Bronchial epithelial cell (primary cell): ENCODE data around the gene OSBPL1A. TPM values are rescaled to one million over a fixed set of nuclear protein-coding genes. Genes with fewer than 3 reads are reported as not detected.
A peak's percentile ranks its signal among the peaks of the same experiment; 100 is the strongest.

Experiments
- DNase-seq: peaks from one replicate; pipeline ENCODE4 v3.0.0-alpha.2; 2010; ENCODE audit warnings: low read depth
- FAIRE-seq: peaks from 2 replicates; lab custom pipeline; 2011; peaks lifted over from hg19 to GRCh38; lab: Jason Lieb, UNC
- H3K27me3 ChIP-seq: 2 replicates; pipeline ENCODE4 v1.5.1; 2011; ENCODE audit warnings: low read length; ENCODE audit not compliant: control insufficient read depth, insufficient read depth
- H3K36me3 ChIP-seq: 2 replicates; pipeline ENCODE4 v1.5.1; 2011; ENCODE audit warnings: low read length; ENCODE audit not compliant: control insufficient read depth, insufficient read depth
- H3K4me3 ChIP-seq: 2 replicates; pipeline ENCODE4 v1.5.1; 2011; ENCODE audit warnings: mild to moderate bottlenecking, low read depth, low read length, control low read depth
- CTCF ChIP-seq: IDR thresholded peaks from 2 replicates; pipeline ENCODE4 v1.5.1; 2011; ENCODE audit warnings: mild to moderate bottlenecking, moderate library complexity, low read length, control low read depth, inconsistent platforms; ENCODE audit not compliant: insufficient read depth, severe bottlenecking
- total RNA-seq: library from RNA; depleted of rRNA; stranded (reverse); fragments of >200 nt; gene quantifications from 2 replicates; pipeline ENCODE4 v1.2.1, GENCODE V29; 2014

The OSBPL1A gene
- total RNA-seq, 1 donor from 2014 or later, result 22.6 TPM

- Histone ChIP-seq H3K4me3 (no peak overlapping the region), H3K27me3 (no peaks in the 10 kb centered on the region), H3K36me3 (no peaks in the 10 kb centered on the region)
- DNase-seq, result no peak
- FAIRE-seq, result no peak
- no peak for TF ChIP-seq CTCF
Measured at GRCh38 chr18:24266131-24266530, 131.5 kb downstream of the OSBPL1A start.

DNA sequence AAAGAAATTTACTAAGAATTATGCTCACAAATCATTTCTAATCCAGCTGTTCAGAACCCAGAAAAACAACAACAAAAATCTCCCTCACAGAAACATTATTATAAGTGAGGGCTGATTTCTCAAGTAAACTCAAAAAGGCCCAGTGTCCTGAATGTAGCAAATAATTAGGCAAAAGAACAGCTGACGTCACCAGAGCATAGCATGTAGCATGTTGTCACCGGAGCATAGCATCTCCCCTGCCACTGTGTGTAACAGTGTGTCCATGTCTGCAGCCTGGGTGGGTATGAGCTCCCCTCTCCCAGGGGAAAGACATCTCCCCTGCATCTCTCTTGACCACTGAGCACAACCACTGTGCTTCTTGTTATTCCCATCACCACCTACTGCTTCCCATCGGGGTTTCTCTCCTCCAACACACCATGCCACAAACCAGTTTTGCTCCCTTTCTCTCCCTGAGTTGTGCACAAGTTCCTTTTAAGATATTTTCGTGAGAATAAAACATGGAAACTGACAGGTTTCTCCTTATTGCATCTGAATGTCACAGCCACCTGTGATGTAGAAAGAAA lies 132.0 kb downstream of the OSBPL1A start:
- no peak for TF ChIP-seq CTCF
- no peak for DNase-seq
- Histone ChIP-seq H3K27me3 (no peaks in the 10 kb centered on the region), H3K4me3 (no peak overlapping the region), H3K36me3 (no peaks in the 10 kb centered on the region)
- FAIRE-seq, result peak; percentile 68

GRCh38 chr18:24263050-24263449 lies 134.6 kb downstream of the OSBPL1A start:
- FAIRE-seq, result no peak
- TF ChIP-seq CTCF, result no peak
- no peaks in the 10 kb centered on the region for H3K27me3 ChIP-seq
- H3K36me3 ChIP-seq, result no peaks in the 10 kb centered on the region
- no peak for DNase-seq
- no peak overlapping the region for H3K4me3 ChIP-seq

DNA sequence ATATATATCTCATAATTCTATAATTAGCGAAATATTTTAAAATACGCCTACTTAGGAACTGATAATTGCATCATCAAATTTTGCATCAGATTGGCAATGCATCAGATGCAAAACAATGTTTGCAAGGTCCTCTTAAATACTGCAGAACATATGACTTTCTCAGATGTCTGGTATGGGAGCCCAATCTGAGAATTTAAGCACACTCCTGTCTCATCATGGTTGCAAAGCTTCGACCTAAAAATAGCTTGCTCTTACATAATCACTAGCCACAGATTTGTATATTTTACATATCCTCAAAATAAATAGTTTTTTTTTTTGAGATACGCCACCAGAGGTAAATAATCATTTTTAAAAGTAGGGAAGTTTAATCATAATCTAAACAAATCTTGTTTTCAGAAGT lies 135.5 kb downstream of the OSBPL1A start:
- Histone ChIP-seq H3K27me3 (no peaks in the 10 kb centered on the region), H3K36me3 (no peaks in the 10 kb centered on the region), H3K4me3 (no peak overlapping the region)
- FAIRE-seq, result no peak
- no peak for DNase-seq
- no peak for TF ChIP-seq CTCF

- peak; percentile 38 for DNase-seq
- Histone ChIP-seq H3K4me3 (no peak overlapping the region), H3K36me3 (no peaks in the 10 kb centered on the region), H3K27me3 (no peaks in the 10 kb centered on the region)
- FAIRE-seq, result no peak
- no peak for TF ChIP-seq CTCF
Measured at GRCh38 chr18:24259869-24260641, 137.6 kb downstream of the OSBPL1A start.
